GM21825 (cell line): ENCODE measurements around the gene HNRNPH2.

Experiments
- ATAC-seq: cut with Tn5 transposase; IDR thresholded peaks from one replicate; pipeline ENCODE4 v1.9.1; 2021; ENCODE audit warnings: mild to moderate bottlenecking, moderate library complexity; ENCODE audit not compliant: unreplicated experiment

Gene HNRNPH2

DNA sequence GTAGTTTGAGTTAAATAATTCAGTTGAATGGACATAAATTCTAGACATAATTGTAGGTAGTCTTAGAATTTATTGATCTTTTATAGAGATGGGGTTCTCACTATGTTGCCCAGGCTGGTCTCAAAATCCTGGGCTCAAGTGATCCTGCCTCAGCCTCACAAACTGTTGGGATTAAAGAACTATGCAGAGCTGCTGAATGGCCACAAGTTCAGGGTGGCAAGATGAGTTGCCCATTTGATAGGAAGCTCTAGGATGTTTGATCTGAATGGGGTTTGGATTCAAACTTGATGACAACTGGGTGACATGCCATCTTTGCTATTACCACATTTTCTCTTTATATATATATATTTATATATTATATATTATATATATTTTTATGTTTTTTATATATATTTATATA, 13.7 kb upstream of the HNRNPH2 start:
- ATAC-seq, result no peak

DNA sequence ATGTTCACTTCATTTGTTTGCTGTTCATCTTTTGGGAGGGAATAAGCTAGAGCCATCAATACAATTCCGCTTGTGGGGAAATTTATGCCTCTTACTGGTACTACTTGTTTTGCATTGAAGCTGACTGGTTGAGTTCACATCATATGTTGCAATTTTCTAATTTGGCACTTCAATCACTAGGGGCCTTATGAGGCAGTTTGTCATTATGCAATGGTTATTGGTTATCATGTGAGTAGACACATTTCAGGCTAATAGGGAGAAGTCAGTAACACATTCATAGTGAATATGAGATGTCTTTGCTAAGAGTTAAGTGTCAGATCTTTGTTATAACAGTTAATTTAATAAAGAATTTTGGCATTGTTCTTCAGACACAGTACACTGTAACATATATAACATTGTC, 12.2 kb upstream of the HNRNPH2 start:
- no peak for ATAC-seq

DNA sequence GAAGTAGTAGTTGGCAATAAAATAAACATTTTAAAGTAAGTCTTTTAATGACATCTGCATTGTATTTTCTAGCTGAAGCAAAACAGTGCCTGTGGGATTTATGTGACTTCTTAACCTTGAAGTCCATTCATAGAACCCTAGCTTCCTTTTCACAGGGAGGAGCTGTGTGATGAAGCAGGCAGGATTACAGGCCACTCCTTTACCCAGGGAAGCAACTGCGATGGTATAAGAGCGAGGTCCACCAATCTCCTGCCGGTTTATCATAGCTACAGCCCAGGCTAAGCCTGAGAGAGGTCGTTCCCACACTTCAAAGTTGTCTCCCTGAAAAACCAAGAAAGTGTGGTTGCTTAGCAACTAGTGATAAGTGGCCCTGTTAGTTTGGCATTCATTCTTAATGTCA, 10.2 kb upstream of the HNRNPH2 start:
- ATAC-seq, result no peak

DNA sequence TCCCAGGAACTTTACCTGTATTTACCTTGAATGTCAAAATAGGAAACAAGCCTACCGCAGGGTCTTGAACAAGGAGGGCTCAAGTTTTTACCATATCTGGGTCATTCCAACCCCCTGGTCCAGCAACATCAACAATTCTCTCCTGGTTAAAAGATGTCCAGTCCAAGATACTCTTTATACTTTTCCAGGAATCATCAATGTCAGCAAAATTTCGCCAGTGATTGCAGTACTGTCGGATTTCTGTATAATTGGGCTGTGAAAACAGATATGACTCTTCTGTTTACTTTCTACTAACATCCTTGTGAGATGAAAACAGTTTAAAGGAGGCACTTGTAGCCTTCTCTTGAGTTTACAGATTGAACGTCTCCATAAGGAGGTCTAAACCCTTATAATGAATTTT, 9.3 kb upstream of the HNRNPH2 start:
- no peak for ATAC-seq

DNA sequence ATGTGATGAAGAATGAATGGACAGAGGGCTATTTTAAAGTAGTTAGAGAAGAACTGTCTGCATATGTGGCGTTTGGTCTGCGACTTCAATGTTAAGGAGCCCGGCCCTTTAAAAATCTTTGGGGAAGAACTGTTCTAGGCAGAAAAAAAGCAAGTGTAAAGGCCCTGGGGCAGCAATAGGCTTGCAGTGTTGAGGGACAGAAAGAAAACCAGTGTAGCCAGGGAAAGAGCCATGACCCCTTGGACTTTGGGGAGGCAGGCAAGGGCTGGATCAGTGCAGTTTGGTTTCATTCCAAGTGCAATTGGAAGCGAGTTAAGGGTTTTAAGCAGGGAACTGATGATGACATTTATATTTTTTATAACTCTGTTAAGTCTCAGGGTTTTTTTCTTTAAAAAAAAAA, 8.2 kb upstream of the HNRNPH2 start:
- no peak for ATAC-seq

DNA sequence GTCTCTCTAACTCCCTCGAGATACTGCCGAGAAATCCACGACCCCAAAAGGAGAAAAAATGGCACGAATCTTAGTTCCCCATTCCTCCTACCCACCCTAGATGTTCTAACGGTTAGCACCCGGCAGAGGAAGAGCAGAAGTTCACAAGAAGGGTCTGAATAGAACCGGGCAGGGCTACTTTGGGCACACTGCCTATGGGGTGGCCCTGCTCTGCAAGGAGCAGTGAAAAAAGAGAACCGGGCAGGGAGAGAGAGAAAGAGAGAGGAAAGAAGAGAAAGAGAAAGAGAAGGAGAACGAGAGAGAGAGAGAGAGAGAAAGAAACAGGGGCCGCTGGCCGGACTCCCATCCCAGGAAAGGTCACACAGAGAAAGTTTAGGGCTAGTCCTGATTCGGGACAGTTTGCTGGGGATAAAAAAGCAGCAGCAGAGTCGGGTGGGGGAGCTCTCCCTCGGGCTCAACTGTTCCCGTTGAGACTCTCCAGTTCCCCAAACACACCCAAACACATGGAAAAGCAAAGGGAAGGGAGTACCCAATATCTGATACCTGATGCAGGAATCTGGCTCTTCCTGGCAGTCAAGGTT, 765 bp upstream of the HNRNPH2 start:
- ATAC-seq, result no peak

DNA sequence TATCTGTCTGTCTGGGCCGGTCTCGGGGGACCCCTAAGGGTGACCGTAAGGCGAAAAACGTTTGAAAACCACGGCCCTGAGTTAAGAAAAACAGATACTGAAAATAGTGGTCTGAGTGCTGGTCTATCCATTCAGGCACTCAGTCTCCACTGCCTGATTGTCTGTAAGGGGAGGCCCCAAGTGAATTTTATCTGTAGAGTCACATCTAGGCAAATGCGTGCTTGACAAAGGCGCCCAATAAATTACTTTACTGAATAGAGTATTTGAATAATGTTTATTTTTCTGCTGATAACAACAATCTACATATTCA, 465 bp downstream of the HNRNPH2 start:
- no peak for ATAC-seq

DNA sequence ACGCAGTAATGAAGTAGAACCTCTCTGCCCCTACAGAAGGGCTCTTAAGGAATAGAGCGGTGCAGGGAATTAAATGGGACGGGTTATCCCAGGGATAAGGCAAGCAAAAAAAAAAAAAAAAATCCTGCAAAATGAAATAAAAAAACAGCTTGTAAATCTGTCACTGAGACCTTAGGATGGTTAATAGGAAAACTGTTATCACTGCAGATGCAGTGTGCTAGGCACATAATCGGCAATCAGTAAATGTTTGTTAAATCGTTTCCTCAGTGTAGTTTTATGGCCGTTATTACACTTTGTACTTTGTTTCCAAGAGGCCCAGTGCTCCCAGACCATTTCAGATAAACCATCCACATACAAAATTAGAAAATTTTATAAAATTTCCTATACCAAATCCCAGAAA, 1.0 kb downstream of the HNRNPH2 start:
- no peak for ATAC-seq

DNA sequence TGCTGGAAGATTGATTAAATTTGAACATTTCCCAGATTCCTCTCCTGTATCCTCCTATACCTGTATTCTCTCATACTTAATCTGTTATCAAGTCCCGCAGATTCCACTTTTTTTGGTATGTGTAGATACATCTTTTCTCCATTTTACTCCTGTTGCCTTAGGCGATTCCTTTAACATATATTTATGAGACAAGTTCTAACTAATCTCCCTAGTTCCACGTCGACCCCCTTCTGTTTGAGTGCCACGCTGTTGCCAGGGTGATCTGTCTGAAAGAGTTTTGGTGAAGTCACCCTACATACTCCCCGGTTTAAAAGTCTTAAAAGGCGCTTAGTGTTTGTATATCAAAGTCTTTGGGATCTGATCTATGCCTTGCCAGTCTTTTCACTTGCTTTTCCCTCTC, 2.4 kb downstream of the HNRNPH2 start:
- no peak for ATAC-seq

DNA sequence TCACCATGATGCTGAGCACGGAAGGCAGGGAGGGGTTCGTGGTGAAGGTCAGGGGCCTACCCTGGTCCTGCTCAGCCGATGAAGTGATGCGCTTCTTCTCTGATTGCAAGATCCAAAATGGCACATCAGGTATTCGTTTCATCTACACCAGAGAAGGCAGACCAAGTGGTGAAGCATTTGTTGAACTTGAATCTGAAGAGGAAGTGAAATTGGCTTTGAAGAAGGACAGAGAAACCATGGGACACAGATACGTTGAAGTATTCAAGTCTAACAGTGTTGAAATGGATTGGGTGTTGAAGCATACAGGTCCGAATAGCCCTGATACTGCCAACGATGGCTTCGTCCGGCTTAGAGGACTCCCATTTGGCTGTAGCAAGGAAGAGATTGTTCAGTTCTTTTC, 4.0 kb downstream of the HNRNPH2 start:
- ATAC-seq, result no peak

DNA sequence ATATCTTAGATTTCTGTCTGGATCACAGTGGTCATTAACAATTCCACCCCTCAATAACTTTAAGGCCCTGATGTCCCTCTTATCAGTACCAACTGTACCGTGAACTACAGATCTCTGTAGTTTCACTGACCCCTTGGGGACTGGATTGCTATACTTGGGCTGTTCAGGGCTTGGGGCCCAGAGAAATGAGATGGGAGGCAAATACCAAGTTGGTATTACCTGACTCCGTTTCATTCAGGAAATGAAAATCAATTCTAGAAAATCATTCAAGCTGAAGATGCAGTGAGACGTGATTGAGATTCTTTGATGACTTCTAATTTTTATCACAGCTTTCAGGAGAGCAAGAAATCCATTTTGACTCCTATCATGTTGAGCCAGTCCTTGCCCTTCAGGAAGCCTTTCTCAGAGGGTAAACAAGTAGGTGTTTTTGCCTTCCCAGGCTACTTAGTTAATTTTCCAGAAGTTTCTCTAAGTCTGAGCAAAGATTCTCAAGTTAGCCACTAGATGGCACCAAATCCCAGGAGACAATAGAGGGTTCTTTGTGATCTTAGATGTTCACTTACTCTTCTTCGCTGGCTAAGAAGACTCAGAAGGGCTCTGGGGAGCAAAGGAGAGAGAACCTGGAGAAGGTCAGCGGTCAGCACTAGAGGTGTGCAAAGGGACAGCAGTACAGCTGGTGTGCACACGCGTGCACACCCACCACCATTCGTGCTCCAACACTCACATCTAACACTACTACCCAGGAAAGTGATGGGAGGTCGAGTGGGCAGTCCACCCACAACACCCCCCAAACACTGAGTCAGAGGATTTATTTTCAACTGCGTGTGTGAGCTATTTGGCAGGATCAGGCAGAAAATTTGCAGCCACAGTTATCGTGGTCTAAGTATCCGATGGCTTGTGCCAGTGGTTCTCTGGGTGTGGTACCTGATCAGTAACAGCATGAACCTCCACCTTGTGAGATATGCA, 7.4 kb downstream of the HNRNPH2 start:
- peak; percentile 67 for ATAC-seq

DNA sequence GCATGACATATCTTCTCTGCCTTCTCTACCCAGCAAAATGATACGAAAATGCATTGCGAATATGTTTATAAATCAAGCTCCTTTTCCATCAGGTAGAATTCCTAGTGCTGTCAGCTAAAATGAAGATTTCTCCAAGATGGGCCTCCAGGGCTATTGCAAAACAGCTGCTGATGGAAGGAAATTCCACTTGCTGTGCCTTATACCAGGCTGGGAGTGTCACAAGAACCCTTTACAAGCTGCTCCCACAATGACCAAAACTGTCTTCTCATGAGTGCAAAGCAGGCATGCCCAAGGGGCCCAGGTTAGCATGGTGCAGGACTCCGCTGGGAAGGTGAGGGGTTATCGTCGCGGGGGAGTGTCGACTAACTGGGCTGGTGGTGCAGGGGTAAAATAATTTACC, 8.7 kb downstream of the HNRNPH2 start:
- ATAC-seq, result no peak

DNA sequence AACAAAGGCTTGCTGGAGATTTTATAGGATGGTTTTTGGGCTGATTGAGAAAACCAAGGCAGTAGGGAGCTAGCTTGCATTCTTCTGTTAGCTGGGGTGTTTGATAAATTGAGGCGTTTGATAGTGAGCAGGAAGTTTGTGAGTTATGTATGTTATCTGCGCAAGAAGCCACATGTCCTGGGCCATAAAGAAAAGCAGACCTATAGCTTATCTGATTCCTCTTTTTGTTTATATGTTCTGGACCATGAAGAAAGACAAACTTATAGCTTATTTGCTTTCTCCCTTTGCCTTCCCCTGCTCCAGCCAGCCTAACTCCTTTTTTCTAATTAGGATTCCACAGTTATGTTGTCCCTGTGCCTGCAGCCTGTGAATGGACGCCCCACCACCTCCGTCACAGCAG, 9.2 kb downstream of the HNRNPH2 start:
- no peak for ATAC-seq

DNA sequence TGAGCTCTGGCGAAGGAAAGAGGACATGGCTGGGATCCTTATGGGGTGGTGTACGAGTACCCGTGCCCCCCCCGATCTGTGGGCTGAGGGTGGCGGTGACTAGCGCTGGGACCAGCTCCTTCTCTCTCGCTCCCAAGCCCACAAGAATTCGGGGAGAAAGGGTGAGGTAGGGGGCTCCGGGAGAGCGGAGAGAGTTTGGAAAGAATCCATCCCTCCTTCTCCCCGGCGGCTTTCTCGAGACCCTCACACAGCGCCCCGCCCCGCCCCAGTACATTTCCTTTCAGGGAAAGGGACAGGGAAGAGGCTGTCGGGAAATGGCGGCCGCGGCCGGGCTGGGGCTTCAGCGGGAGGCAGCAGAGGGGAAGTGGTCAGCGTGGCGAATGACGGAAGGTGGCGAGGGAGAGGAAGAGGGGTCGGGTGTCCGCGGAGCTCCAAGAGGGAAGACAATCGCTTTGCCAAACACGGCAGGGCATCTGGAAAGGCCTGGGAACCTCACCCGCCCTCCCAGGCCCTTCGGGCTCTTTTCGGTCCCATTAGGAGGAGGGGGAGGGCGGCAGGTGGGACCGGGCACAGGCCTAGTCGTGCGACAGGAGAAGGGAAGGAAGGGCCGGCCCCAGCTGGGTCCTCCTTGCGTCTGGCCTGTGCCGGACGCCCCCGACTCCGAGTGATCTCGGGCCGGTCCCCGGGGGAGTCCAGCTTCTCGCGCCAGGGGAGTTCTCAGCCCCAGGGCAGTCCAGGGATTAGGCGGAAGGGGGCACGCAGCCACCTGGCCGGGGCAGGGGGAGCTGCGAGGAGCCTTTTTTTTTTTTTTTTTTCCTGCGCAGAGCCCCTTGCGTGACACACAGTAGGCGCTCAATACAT, 10.2 kb downstream of the HNRNPH2 start:
- peak; percentile 46 for ATAC-seq

DNA sequence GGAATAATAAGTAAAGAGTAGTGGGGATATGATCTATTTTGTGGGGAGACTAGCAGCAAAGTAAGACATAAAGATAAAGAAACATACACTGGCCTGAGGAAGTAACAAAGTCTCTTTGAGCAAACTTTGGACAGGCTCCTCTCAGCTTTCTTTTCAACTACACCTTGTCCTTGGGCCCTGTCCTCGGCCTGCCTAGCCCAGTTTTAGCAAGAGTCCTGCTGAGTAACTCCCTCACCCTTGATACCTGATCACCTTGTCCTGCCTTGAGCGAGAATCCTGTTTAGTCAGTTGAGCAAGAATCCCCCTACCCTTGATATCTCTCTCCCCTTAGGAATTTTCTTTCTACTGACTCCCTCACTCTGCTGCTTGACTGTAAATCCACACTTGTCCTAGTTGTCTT, 11.5 kb downstream of the HNRNPH2 start:
- ATAC-seq, result no peak

DNA sequence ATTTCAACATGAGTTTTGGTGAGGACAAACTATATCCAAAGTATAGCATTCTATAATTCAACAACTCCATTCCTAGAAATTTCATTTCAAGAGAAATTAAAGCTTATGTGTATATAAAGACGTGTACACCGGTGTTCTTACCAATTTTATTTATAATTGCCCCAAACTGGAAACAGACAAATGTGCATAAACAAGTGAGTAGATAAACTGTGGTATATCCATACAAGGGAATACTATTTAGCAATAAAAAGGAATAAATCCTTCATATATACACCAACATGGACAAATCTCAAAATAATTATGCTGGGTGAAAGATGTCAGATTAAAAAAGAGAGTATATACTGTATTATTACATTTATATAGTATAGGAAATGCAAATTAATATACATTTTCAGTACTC, 19.9 kb downstream of the HNRNPH2 start:
- ATAC-seq, result no peak

DNA sequence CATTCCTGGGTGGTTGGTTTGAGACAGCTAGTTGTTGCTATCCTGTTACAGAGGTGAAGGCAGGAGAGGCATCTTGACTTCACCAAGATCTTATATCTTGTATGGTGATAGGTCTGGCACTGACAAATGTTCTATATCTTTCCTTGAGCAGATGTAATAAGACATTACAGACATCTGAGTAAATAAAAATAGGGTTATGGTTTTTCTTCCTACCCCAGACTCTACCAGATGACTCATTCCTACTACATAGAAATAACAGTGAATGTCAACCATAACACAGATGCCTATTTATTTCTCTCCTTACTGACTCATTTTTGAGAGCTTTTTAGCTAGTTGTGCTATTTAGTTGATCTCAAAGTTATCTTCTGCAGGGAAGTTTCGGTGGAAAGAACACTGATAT, 21.9 kb downstream of the HNRNPH2 start:
- peak; percentile 43 for ATAC-seq

DNA sequence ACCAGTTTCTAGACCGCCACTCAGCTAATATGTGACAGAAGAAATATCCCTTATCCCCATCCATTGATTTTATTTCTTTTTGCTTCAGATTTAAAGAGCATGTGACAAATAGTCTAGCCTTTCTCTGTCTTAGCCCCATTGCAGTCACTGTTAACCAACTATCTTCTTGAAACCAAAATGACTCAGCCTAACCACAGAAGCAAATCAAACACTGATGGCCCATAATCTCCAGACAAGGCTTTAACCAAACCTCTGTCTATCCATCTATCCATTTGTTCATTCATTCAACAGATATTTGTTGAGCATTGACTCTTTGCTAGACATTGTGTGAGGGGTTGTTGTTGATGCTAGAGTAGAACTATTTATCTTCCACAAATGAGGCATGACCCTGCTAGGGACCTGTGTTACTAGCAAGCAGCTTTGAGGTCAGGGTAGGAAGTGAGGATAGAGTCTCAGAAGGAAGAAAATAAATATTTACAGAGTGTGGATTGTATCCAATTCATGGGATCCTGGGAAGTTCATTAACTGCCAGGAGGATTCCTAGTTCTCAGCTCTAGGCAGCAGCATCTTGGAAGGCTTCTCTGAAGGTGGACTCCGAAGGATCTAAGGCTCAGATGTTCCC, 22.5 kb downstream of the HNRNPH2 start:
- ATAC-seq, result peak; percentile 88

DNA sequence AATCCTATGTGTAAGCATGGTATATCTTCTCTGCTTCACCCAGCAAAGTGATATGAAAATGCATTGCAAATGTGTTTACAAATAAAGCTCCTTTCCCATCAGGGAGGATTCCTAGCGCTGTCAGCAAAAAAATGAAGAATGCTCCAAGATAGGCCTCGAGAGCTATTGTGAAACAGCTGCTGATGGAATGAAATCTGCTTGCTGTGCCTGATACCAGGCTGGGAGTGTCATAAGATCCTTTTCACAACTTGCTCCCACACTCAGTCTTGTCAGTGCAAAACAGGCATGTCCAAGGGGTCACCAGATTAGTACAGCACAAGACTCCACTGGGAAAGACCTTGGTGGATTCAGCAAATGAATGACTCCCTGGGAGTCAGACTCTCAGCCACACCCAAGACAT, 34.1 kb downstream of the HNRNPH2 start:
- no peak for ATAC-seq

DNA sequence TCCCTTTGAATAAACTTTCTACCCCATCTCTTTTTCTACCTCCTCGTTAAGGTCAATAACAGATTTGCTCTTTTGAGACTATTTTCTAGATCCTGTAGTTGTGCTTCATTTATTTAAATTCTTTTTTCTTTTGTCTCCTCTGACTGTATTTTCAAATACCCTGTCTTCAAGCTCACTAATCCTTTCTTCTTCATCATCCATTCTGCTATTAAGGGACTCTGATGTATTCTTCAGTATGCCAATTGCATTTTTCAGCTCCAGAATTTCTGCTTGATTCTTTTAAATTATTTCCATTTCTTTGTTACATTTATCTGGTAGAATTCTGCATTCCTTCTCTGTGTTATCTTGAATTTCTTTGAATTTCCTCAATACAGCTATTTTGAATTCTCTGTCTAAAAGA, 41.3 kb downstream of the HNRNPH2 start:
- ATAC-seq, result no peak

DNA sequence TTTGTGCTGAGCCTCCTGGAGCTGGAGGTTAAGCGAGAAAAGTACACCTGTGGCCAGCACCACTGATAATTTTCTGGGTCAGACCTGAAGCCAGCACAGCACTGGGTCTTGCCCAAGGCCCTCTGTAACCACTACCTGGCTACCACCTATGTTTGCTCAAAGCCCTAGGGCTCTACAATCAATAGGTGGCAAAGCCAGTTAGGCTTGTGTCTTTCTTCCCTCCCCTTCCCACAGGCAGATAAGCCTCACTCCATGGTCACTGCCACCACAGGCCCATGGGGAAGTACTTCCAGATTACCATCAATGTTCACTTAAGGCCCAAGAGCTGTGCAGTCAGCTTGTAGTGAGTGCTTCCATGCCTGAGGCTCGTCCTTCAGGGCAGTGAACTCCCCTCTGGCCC, 42.1 kb downstream of the HNRNPH2 start:
- ATAC-seq, result no peak
